GM12892 (cell line): ENCODE results near the gene HERC2. TPM values are rescaled to one million over a fixed set of nuclear protein-coding genes. Genes with fewer than 3 reads are reported as not detected.
"Not testable (repeated sequence)": the region's sequence is repeated elsewhere in the genome, so short reads cannot be mapped to it uniquely, and the experiment has no call there.

Experiments
- DNase-seq: peaks from one replicate; pipeline ENCODE4 v3.0.0; 2011; ENCODE audit not compliant: insufficient read length
- FAIRE-seq: peaks from 2 replicates; lab custom pipeline; 2011; peaks lifted over from hg19 to GRCh38; lab: Jason Lieb, UNC
- polyA plus RNA-seq: library from polyadenylated mRNA; unstranded; fragments of >200 nt; gene quantifications from one replicate; pipeline ENCODE4 v1.2.1, GENCODE V29; 2012; ENCODE audit warnings: missing spikeins, inconsistent platforms; ENCODE audit not compliant: missing spikeins

The HERC2 gene, protein sequence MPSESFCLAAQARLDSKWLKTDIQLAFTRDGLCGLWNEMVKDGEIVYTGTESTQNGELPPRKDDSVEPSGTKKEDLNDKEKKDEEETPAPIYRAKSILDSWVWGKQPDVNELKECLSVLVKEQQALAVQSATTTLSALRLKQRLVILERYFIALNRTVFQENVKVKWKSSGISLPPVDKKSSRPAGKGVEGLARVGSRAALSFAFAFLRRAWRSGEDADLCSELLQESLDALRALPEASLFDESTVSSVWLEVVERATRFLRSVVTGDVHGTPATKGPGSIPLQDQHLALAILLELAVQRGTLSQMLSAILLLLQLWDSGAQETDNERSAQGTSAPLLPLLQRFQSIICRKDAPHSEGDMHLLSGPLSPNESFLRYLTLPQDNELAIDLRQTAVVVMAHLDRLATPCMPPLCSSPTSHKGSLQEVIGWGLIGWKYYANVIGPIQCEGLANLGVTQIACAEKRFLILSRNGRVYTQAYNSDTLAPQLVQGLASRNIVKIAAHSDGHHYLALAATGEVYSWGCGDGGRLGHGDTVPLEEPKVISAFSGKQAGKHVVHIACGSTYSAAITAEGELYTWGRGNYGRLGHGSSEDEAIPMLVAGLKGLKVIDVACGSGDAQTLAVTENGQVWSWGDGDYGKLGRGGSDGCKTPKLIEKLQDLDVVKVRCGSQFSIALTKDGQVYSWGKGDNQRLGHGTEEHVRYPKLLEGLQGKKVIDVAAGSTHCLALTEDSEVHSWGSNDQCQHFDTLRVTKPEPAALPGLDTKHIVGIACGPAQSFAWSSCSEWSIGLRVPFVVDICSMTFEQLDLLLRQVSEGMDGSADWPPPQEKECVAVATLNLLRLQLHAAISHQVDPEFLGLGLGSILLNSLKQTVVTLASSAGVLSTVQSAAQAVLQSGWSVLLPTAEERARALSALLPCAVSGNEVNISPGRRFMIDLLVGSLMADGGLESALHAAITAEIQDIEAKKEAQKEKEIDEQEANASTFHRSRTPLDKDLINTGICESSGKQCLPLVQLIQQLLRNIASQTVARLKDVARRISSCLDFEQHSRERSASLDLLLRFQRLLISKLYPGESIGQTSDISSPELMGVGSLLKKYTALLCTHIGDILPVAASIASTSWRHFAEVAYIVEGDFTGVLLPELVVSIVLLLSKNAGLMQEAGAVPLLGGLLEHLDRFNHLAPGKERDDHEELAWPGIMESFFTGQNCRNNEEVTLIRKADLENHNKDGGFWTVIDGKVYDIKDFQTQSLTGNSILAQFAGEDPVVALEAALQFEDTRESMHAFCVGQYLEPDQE (N-terminal part only)
- 22.0 TPM for polyA plus RNA-seq

DNA sequence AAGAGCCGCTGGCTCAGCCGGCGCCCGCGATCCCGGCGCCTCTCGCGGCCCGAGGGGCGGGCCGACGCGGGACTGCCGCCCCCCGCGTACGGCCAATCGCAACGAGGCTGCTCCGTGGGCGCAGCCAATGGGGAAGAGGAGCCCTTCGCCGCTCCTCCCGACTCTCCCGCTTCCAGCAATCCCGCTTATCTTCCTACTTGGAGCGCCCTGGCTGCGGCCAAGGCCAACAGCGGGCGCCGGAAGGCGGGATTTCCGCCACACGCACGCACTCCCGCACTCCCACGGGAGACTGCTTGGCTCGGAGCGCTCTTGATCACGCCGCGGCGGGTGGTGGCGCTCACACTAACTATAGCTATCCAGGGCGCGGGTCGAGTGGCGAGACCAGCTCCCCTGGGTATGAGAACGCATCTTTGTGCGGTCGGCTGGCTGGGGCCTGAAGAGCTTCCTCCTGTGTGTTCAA is at the start of gene HERC2:
Gene HERC2 (minus strand): TSS at position 51 of the 460 bp plus-strand sequence. CDS start 746 bp downstream, outside the sequence.
- FAIRE-seq, DNase-seq: not testable (repeated sequence)

DNA sequence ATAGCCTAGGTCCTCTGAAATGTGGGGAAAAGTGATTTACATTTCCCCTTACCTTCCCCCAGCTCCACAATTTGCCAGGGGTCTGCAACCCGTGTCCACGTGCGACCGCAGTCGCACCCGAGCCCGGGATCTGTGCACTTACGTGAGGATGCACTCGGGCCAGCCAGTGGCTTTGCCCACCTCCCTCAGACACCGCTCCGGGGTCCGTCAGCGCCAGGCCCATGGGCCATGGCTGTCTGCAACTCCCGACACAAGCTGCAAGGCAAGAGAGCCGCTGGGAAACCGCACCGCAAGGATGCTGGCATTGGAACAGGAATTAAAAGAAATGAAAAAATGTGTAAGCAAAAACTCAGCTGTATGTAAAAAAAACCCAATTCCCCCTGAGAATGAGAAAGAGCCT is 43.5 kb upstream of the HERC2 start:
- not testable (repeated sequence) for FAIRE-seq

DNA sequence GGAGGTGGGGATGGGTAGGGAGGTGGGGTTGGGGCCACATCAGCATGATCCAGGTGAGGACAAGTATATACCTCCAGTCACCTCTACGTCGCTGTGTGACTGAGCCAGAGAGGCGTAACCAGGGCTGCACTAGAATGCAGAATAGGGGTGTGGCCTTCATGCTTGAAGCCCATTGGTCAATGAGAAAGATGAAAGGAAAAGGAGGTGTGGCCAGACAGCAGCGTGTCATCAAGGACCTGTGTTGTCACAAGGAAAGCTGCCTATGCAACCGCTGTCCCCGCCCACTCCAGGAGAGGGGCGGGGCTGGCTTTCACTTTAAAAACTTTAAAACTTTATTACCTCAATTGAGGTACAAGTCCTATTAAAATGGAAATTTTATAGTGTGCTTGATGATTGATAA is 36.0 kb upstream of the HERC2 start, which contains the start of gene GOLGA6L24:
Gene GOLGA6L24 (minus strand): TSS at position 101 of the 400 bp plus-strand sequence. CDS start 61 bp downstream, at position 40.
- not testable (repeated sequence) for FAIRE-seq, DNase-seq

More for the DNA sequence above, 43.5 kb upstream of the HERC2 start:
- DNase-seq, result not testable (repeated sequence)

DNA sequence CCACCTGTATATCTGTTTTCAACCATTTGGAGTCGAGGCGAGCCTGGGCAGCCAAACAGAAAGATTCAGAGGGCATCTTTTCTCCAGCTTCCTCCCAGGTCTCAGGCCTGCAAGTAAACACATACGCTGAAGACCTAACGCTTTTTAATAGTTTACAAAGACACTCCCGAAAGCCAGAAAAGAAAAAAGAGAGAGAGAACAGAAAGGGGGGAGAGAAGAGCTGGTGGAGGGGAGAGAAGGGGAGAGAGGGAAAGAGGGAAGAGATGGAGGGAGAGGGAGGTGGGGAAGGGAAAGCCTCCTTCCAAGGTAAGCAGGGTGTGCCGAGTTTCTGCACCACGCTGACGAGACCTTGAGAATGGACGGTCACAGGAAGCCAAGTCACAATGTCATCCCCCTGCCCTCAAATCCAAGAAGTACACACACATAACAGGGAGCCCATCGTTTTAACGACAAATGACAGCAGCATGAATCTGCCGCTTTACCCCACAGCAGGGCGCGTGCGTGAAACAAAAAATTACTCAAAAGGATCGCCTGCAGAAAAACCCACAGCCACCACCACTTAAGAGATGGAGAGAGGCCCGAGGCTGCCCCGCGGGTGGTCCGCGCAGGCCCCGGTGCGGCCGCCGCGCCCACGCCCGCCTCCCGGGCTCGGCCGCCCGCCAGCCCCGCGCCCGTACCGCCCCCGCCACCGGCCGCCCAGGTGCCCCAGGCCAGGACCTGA is 461 bp downstream of the HERC2 start:
- not testable (repeated sequence) for FAIRE-seq, DNase-seq

DNA sequence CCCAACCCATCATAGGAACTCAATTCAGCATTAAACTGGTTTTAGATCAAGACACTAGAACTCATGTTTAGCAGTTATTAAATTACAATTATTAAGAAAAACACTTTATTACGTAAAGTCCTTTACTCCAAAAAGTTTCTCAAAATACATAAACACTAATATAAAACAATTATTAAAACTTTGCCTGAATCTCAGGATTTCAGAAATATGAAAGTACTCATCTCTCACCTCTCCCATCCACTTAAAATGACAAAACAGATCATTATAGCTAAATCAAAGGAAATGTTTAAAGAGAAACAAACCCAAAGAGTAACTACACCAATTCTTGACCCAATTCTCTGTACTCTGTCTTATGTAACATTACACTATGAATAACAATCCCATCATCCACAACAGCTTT is 2.3 kb downstream of the HERC2 start:
- DNase-seq, FAIRE-seq: not testable (repeated sequence)

DNA sequence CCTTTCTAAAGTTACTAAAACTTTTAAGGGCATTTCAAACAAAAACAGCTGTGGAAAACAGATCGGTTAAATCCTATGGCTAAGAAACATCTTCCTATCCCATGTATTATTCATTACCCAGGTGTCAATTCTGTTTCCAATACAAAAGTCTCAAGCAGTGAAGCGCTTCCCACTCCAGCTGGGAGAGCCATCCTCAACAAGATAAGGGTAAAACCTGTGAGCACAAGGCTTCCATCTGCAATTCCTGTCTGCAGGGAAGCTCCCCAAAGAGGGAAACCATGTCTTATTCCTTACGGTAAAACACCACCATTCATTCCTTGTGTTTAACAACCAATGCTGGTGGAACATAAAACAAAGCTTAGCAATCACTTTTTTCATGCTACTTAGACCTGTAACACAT is 3.2 kb downstream of the HERC2 start:
- not testable (repeated sequence) for FAIRE-seq, DNase-seq

DNA sequence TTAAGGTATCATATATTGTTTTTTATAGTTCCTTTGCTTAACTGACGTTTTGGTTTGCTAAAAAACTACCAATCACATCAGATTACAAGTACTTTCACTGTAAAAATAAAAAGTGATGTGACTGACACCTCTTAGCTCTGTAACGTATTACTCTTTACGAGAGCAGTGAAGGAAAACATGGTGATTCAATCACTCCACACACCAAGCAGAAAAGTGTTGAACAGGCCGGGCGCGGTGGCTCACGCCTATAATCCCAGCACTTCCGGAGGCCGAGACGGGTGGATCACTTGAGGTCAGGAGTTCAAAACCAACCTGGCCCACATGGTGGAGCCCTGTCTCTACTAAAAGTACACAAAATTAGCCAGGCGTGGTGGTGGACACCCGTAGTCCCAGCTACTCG is 3.9 kb downstream of the HERC2 start:
- DNase-seq, FAIRE-seq: not testable (repeated sequence)

DNA sequence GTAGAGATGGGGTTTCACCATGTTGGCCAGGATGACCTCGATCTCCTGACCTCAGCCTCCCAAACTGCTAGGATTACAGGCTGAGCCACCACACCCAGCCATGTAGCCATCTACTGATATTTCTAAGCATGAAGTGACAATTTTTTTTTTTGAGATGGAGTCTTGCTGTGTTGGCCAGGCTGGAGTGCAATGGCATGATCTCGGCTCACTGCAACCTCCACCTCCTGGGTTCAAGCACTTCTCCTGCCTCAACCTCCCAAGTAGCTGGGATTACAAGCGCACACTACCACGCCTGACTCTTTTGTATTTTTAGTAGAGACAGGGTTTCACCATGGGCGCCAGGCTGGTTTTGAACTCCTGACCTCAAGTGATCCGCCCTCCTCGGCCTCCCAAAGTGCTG is 5.0 kb downstream of the HERC2 start:
- FAIRE-seq, DNase-seq: not testable (repeated sequence)

DNA sequence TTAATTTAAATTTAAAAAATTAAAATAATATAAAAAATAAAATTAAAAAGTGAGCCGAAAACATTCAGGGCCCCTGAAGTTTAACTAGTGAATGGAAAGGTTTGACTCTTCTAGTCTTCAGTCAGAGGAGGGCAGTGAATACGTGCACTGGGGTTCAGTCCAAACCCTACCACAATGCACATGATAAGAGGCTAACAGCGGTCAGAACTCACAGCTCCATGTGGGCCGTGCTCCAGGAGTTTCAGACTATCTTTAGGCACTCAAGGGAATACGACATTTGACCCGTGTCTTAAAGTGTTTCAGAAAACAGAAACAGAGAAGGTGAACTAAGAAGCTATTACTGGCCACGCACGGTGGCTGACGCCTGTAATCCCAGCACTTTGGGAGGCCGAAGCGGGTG is 11.5 kb downstream of the HERC2 start:
- DNase-seq, FAIRE-seq: not testable (repeated sequence)

DNA sequence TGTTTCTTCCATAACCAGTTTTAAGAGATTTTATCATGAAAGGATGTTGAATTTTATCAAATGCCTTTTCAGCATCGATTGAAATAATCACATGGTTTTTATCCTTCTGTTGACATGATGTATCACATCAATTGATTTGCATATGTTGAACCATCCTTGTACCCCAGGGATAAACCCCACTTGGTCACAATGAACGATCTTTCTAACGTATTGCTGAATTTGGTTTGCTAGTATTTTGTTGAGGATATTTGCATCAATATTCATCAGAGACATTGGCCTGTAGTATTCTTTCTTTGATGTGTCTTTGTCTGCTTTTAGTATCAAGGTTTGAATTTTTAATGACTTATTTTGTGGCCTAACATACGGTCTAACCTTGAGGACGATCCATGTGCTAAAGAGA is 13.3 kb downstream of the HERC2 start:
- not testable (repeated sequence) for DNase-seq, FAIRE-seq

DNA sequence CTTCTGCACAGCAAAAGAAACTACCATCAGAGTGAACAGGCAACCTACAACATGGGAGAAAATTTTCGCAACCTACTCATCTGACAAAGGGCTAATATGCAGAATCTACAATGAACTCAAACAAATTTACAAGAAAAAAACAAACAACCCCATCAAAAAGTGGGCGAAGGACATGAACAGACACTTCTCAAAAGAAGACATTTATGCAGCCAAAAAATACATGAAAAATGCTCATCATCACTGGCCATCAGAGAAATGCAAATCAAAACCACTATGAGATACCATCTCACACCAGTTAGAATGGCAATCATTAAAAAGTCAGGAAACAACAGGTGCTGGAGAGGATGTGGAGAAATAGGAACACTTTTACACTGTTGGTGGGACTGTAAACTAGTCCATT is 16.3 kb downstream of the HERC2 start:
- not testable (repeated sequence) for DNase-seq, FAIRE-seq

DNA sequence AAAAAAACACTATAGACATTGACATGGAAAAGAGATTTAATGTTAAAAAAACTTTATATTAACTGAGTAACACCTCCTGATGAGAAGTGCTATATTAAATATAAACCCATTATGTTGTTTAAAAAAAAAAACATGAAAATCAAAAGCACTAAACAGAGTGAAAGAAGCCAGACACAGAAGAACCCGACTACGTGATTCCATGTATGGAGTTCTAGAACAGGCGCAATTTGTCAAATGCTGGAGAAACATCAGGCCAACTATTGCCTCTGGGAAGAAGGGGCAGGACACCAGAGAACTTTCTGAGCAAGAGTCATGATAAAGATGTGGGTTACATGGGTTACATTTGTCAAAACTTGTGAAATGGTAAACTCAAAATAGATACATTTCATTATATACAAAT is 24.5 kb downstream of the HERC2 start:
- not testable (repeated sequence) for FAIRE-seq, DNase-seq

DNA sequence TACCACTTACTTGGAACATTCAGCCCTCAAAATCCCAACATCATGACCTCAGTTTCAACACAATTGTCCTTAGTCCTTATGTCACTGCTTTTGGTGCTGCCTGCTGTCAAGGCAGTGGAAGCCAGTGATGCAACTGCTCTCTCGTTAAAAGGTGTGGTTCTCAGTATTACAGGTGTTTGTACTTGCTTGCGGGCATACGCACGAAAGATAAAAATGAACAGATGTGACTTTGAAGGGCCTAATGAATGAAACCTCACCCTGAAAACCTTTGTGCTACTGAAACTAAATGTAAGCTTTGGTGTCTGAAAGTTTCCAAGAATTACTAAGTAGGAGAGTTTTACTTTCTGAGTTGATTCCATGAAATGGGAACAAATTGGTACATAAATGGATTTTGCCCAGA is 25.2 kb downstream of the HERC2 start:
- DNase-seq, FAIRE-seq: not testable (repeated sequence)

DNA sequence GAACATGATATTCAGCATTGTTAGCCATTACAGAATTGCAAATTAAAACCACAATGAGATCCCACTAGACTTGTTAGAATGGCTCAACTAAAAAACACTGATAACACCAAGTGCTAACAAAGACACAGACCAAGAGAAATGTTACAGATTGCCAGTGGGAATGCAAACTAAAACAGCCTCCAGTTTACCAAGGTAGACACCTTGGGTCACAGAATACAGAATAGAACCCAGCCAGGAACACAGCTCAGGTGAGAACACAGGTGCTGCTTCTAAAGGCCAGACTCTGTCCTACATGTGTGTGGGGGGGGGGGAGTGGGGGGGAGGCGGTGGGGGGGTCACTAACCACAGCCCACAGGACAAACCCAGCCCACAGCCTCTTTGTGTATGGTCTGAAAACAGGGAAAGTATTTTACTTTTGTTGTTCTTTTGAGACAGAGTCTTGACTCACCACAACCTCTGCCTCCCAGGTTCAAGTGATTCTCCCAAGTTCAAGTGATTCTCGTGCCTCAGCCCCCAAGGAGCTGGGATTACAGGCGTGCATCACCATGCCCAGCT is 26.9 kb downstream of the HERC2 start:
- DNase-seq, FAIRE-seq: not testable (repeated sequence)

DNA sequence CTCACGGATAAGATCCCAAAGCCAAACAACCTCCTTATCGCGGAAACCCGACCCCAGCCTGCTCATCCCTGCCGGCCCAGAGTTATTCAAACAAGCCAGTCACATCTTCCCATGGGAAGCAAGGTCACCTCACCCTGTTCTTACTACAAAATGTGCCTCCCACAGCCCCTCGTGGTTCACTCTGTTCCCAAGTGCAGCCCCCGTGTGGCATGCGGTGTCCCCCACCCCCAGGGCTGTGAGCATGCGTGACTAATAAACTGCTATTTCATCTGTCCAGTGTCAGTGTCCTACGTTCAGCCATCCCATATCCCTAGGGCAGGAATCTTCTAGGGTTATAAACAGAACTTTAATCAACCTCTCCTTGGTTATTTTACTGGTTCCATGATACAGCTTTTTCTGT is 27.4 kb downstream of the HERC2 start:
- not testable (repeated sequence) for FAIRE-seq, DNase-seq
